ENCODE measurements around the gene CNTN1.
"Not testable (repeated sequence)": the region's sequence is repeated elsewhere in the genome, so short reads cannot be mapped to it uniquely, and the experiment has no call there.

Gene CNTN1

DNA sequence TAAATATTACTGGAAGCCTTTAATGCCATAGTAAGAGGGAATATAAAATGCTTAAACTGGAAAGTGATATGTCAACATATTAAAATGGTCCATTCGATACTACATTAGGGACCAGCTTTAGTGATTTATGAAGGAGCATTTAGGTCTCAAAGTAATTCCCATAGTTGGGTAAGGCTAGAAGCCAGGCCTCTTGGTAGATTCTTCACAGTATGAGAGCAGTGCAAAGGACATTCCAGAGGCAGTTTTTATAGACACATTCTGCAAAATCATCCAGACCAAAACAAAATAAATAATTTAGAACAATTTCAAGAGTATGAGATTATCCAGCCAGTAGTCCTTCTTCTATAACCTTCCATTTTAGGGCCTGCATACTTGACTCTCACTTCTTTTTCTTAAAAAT is 353.3 kb downstream of the CNTN1 start:
- no peak for DNase-seq (ENCODE audit: low read depth)

DNA sequence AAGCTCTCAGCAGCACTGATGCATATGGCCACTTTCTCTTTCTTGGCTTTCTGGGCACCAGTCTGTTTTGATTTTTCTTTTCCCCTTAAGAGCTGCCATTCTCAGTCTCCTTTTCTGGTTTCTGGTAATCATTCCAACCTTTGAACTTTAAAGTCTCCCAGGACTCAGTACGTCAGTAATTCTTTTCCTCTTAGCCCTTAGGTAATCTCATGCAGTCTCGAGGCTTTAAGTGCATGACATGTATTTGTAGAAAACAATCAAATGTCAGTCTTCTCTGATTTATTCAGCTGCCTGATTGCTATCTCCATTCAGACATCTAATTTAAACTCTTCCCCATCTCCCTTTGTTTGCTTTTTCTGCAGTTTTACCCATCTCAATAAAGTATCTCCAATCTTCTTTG is 356.8 kb downstream of the CNTN1 start:
- no peak for DNase-seq (ENCODE audit: low read depth)

- no peak for DNase-seq (ENCODE audit: low read depth)
Observed at GRCh38 chr12:41051954-41052353, 359.7 kb downstream of the CNTN1 start.

DNA sequence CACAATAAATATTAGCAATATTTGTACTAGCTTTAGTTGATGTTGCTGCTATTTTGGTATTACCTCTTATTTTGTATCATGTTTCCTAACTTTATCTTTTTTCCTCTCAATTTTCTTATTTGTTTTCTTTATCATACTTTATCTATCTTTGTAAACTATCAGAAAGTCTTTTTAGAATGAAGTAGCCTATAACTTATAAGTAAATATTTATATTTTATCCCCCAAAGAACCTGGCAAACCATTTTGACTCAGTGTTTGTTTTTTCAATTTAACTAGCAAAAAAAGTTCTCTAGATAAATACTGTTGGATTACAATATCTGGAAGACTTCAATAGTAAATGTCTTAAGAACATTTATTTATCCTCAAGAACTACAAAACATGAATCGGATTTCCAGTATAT is 360.2 kb downstream of the CNTN1 start:
- no peak for DNase-seq (ENCODE audit: low read depth)

DNA sequence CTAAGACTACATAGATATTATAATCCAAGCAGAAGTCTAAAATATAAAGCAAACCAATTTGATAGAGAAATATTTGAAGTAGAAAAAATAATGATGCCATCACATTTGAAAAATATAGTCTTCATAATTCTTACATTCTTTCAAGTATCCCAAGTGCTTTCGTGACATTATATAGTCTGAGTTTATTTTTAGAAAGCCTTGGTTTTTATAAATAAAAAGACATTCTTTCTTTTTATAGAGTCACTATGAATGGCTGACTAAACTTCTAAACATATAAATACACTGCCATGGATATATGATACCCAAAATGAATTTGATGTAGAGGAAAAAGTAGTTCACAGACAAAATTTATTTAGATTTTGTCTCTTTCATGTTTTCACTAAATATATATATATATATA is 360.8 kb downstream of the CNTN1 start:
- no peak for DNase-seq (ENCODE audit: low read depth)

- no peak for DNase-seq (ENCODE audit: low read depth)
Observed at GRCh38 chr12:41055875-41056577, 363.8 kb downstream of the CNTN1 start.

DNA sequence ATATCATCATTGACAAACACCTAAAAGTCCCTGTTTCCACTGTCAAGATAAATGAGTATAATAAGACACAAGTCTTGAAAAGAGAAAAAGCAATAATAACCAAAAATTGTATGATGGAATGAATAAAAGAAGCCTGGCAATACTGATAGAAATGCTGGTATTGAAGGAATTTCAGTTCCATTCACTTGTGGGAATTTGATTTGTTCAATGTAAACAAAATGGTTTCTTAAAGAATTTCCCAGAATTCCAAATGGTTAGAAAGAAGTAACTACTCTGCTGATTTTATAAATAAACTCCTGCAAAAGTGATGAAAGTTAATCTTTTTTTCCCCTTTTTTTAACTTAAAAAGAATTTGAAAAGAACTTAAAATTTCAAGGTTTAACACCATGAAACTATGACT is 366.0 kb downstream of the CNTN1 start:
- no peak for DNase-seq (ENCODE audit: low read depth)

DNA sequence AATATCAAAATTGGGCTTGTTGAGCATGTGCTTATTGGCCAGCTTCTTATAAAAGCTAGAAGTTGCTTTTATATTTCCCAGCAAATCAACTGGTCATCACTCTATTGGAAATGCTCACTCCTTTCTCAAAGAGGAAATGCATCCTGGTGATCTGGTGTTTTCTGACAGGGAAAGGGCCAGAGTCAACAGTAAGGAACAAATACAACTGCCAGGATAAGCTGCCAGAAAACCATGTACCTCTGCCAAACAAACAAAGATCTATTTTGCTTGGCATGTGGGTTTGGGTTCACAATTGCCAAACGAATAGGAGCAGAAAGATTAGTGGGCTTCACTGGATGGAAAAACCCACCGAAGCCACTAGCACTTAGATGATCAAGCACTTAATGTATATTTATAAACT is 369.0 kb downstream of the CNTN1 start:
- no peak for DNase-seq (ENCODE audit: low read depth)

DNA sequence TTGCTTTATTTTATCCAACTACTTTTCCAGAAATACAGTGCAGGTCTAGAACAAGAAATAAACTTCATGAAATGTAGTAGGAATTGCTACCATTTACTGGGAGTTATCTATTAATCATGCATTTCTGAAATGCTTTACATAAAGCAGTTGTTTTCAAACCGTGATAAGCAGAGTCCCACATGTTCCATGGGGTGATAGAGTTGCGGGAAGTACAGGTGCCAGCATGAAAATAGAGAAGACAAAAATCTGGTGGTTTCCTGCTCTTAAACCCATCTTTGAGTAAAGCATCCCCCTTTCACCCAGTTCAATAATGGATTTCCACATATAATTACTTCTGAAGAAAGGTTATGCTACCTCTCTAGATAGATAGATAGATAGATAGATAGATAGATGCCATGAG is 372.2 kb downstream of the CNTN1 start:
- no peak for DNase-seq (ENCODE audit: low read depth)

- DNase-seq (ENCODE audit: low read depth): no peak
Observed at GRCh38 chr12:41067941-41068645, 375.9 kb downstream of the CNTN1 start.

- no peak for DNase-seq (ENCODE audit: low read depth)
Observed at GRCh38 chr12:41073633-41074472, 381.6 kb downstream of the CNTN1 start.

- DNase-seq (ENCODE audit: low read depth): no peak
Observed at GRCh38 chr12:41074473-41074769, 382.2 kb downstream of the CNTN1 start.

GRCh38 chr12:41076114-41076513 is 383.9 kb downstream of the CNTN1 start:
- DNase-seq (ENCODE audit: low read depth): no peak

- DNase-seq (ENCODE audit: low read depth): not testable (repeated sequence)
Observed at GRCh38 chr12:41081241-41081640, 389.0 kb downstream of the CNTN1 start.

DNA sequence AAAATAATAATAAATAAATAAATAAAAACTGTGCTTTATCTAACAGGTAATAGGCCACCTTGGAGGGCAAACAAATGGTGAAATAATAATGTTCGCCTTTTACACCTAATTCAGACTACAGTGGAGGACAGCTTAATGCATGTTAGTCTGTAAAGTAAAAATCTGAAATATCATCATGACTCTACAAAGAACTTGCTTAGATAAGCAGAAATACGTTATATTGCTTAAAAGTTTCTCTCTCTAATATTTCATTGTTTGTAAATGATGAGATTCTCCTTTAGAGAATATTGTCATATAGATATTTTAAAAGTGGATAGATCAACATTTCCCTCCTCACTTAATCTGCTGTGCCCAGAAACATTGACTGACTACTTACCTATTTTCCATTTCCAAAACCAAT is 397.2 kb downstream of the CNTN1 start:
- no peak for DNase-seq (ENCODE audit: low read depth)

- DNase-seq (ENCODE audit: low read depth): no peak
Observed at GRCh38 chr12:41092115-41092514, 399.9 kb downstream of the CNTN1 start.

- DNase-seq (ENCODE audit: low read depth): no peak
Observed at GRCh38 chr12:41096797-41097196, 404.6 kb downstream of the CNTN1 start.

- DNase-seq (ENCODE audit: low read depth): no peak
Observed at GRCh38 chr12:41100572-41100971, 408.3 kb downstream of the CNTN1 start.

GRCh38 chr12:41101806-41102205 is 409.6 kb downstream of the CNTN1 start:
- DNase-seq (ENCODE audit: low read depth): no peak

- no peak for DNase-seq (ENCODE audit: low read depth)
Observed at GRCh38 chr12:41103614-41104013, 411.4 kb downstream of the CNTN1 start.

DNA sequence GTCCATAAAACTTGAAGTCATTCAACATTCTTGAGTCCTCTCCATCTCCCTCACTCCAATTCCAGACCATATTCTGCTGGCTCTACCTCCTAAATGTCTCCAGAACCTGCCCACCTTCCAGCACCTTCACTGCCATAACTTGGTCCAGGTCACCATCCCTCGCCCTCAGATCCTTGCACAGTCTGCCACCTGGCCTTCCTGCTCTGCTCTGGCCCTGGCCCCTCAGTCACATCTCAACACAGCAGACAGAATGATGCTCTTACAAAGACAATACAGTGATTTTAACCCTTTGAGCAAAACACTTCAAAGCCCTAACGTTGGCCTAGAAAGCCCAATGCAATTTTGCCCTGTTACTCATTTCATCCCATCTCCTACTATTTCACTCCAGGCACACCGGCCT is 414.1 kb downstream of the CNTN1 start:
- no peak for DNase-seq (ENCODE audit: low read depth)

GRCh38 chr12:41108032-41108431 is 415.8 kb downstream of the CNTN1 start:
- no peak for DNase-seq (ENCODE audit: low read depth)

DNA sequence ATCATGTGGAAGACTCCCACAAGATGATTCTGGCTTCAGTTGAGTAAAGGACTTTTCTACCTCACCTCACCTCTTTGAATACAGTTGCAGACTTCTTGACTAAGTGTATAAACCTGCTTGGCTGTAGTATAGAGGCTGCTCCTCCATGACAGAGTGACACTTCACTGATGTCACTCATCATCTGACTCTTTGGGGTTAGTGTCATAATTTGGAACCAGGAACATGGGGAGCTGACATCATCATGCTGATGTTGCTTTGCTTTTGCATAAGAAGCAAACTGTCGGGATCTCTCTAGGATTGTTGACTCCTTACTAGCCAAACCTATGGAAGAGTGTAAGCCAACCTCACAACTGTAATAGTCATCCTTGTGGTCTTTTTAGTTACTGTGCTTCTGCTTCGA is 420.7 kb downstream of the CNTN1 start:
- DNase-seq (ENCODE audit: low read depth): no peak

Measured in activated T-helper 9 cell treated with anti-CD3 and anti-CD28 coated beads, Interleukin-2, amount 50 U/mL, for 16 hours (primary cell).